SK-N-SH (cell line): ENCODE measurements around the gene CLMP. TPM values are rescaled to one million over a fixed set of nuclear protein-coding genes. Genes with fewer than 3 reads are reported as not detected.
A peak's percentile ranks its signal among the peaks of the same experiment; 100 is the strongest.
"Not testable (repeated sequence)": the region's sequence is repeated elsewhere in the genome, so short reads cannot be mapped to it uniquely, and the experiment has no call there.

ENCODE experiments used
- CTCF ChIA-PET: fragments of 300-600, 350-600 bp; formaldehyde crosslinking; extraction: SDS; loops from one replicate; lab custom pipeline; 2021; lab: Yijun Ruan, JAX
- POLR2A ChIA-PET: fragments of 350-600 bp; sonication (Branson Sonifier 250); formaldehyde crosslinking; extraction: SDS; loops from one replicate; lab custom pipeline; 2020; ENCODE audit warnings: antibody characterized with exemption, inconsistent platforms; lab: Yijun Ruan, JAX
- DNase-seq: peaks from one replicate; pipeline ENCODE4 v3.0.0; 2012
- H2AFZ ChIP-seq: fragments of 200-600 bp; sonication (generic); 2 replicates; pipeline ENCODE4 v1.8.1; 2016; ENCODE audit warnings: antibody characterized with exemption, mild to moderate bottlenecking, low read depth
- H3F3A ChIP-seq: fragments of 200-600 bp; sonication (generic); replicated peaks from 2 replicates; pipeline ENCODE3; 2016; ENCODE audit warnings: antibody characterized with exemption, mild to moderate bottlenecking; ENCODE audit not compliant: insufficient read depth
- H3K27ac ChIP-seq, 2 experiments: fragments of 200-500 bp in 1 of 2; fragments of 200-600 bp in 1 of 2; sonication (Bioruptor generic) in 1 of 2; sonication (generic), shearing (Covaris generic) in 1 of 2; 2 replicates each; pipeline versions ENCODE4 v1.5.1 to v1.6.1; 2014 to 2016; ENCODE audit warnings: low read depth in 2 of 2, inconsistent platforms in 1 of 2, low read length in 1 of 2, mild to moderate bottlenecking in 1 of 2, mixed read lengths in 1 of 2
- H3K27me3 ChIP-seq: fragments of 200-600 bp; sonication (generic), shearing (Covaris generic); 2 replicates; pipeline ENCODE4 v1.6.1; 2016; ENCODE audit warnings: mixed run types; ENCODE audit not compliant: insufficient read depth
- H3K36me3 ChIP-seq, 2 experiments: fragments of 200-500 bp in 1 of 2; fragments of 200-600 bp in 1 of 2; sonication (Bioruptor generic) in 1 of 2; sonication (generic) in 1 of 2; replicated peaks in 1 of 2; 2 replicates each; pipeline versions ENCODE3 to v1.5.1; 2014 to 2016; ENCODE audit warnings: low read length in 1 of 2, mild to moderate bottlenecking in 1 of 2; ENCODE audit not compliant: insufficient read depth in 2 of 2, control insufficient read depth in 1 of 2
- H3K4me1 ChIP-seq, 2 experiments: fragments of 200-500 bp in 1 of 2; fragments of 200-600 bp in 1 of 2; sonication (Bioruptor generic) in 1 of 2; sonication (generic), shearing (Covaris generic) in 1 of 2; 2 replicates each; pipeline versions ENCODE4 v1.5.1 to v1.6.1; 2014 to 2016; ENCODE audit warnings: low read depth in 1 of 2, low read length in 1 of 2, mixed run types in 1 of 2; ENCODE audit not compliant: insufficient read depth in 2 of 2, control insufficient read depth in 1 of 2
- H3K4me2 ChIP-seq: fragments of 200-600 bp; sonication (generic), shearing (Covaris generic); 2 replicates; pipeline ENCODE4 v1.6.1; 2017; ENCODE audit warnings: mixed run types
- H3K4me3 ChIP-seq, 2 experiments: fragments of 200-500 bp in 1 of 2; fragments of 200-600 bp in 1 of 2; sonication (Bioruptor generic) in 1 of 2; sonication (generic), shearing (Covaris generic) in 1 of 2; 2 replicates each; pipeline versions ENCODE4 v1.5.1 to v1.8.1; 2014 to 2016; ENCODE audit warnings: low read depth in 2 of 2, inconsistent platforms in 1 of 2, low read length in 1 of 2, mild to moderate bottlenecking in 1 of 2, mixed read lengths in 1 of 2, moderate library complexity in 1 of 2
- H3K79me2 ChIP-seq: fragments of 200-600 bp; sonication (generic); 2 replicates; pipeline ENCODE4 v1.8.1; 2017; ENCODE audit warnings: mild to moderate bottlenecking; ENCODE audit not compliant: insufficient read depth
- H3K9ac ChIP-seq: fragments of 200-600 bp; sonication (generic); 2 replicates; pipeline ENCODE4 v1.6.1; 2017; ENCODE audit warnings: mixed run types
- H3K9me2 ChIP-seq: fragments of 200-600 bp; sonication (generic); 2 replicates; pipeline ENCODE4 v1.6.1; 2017; ENCODE audit warnings: mixed run types
- H3K9me3 ChIP-seq: fragments of 200-600 bp; sonication (generic); 2 replicates; pipeline ENCODE4 v1.6.1; 2017; ENCODE audit warnings: mixed run types, mild to moderate bottlenecking, moderate library complexity
- H4K20me1 ChIP-seq: fragments of 200-600 bp; sonication (generic); 2 replicates; pipeline ENCODE4 v1.6.1; 2017; ENCODE audit warnings: mild to moderate bottlenecking, mixed run types; ENCODE audit not compliant: insufficient read depth
- CHD2 ChIP-seq: fragments of 150-350 bp; IDR thresholded peaks from 2 replicates; pipeline ENCODE4 v1.6.1; 2018; ENCODE audit warnings: low read length; ENCODE audit not compliant: partially characterized antibody
- EP300 ChIP-seq, 2 experiments: IDR thresholded peaks; 2 replicates each; pipeline versions ENCODE4 v1.4.0 to v1.6.1; 2012; ENCODE audit warnings: borderline replicate concordance in 1 of 2, low read depth in 1 of 2, low read length in 1 of 2
- MEF2A ChIP-seq: IDR thresholded peaks from 2 replicates; pipeline ENCODE4 v1.4.0; 2012; ENCODE audit warnings: low read depth, borderline replicate concordance
- MXI1 ChIP-seq: IDR thresholded peaks from 2 replicates; pipeline ENCODE4 v1.6.1; 2012; ENCODE audit warnings: mild to moderate bottlenecking, low read depth, low read length, improper control_type of control experiment
- NRF1 ChIP-seq: IDR thresholded peaks from 2 replicates; pipeline ENCODE4 v1.6.1; 2012; ENCODE audit warnings: low read depth, mild to moderate bottlenecking, low read length
- SIN3A ChIP-seq: IDR thresholded peaks from 2 replicates; pipeline ENCODE4 v1.6.1; 2012; ENCODE audit warnings: low read depth, mild to moderate bottlenecking, low read length, moderate library complexity, borderline replicate concordance
- SMC3 ChIP-seq: IDR thresholded peaks from 2 replicates; pipeline ENCODE4 v1.6.1; 2012; ENCODE audit warnings: low read depth, low read length, improper control_type of control experiment
- TAF1 ChIP-seq: IDR thresholded peaks from 2 replicates; pipeline ENCODE4 v1.6.1; 2012; ENCODE audit warnings: low read depth, mild to moderate bottlenecking, low read length, moderate library complexity, borderline replicate concordance
- USF1 ChIP-seq: IDR thresholded peaks from 2 replicates; pipeline ENCODE4 v1.4.0; 2012; ENCODE audit warnings: low read depth, borderline replicate concordance
- WGBS: methylation state at CpG from one replicate; pipeline ENCODE4 v1.1.6; 2017; ENCODE audit warnings: low lambda C conversion rate; 5-methylcytosine and 5-hydroxymethylcytosine counted together
- polyA plus RNA-seq, 3 experiments: library from polyadenylated mRNA; depleted of rRNA; stranded (reverse); fragments of >200 nt; gene quantifications; 2 replicates each; pipeline ENCODE4 v1.2.3, GENCODE V29; 2012

The CLMP gene
- polyA plus RNA-seq, 1 of the 3 experiments (the other 2 are of a cell fraction) = 61.9 TPM

- Histone ChIP-seq H3K9ac (no peak overlapping the region), H3K4me1 (peaks cover 13 to 17% of the 10 kb centered on the region in 2 experiments; a peak in 2 of 4 replicates), H3K36me3 (no peaks in the 10 kb centered on the region), H3K27me3 (no peaks in the 10 kb centered on the region), H2AFZ (no peak overlapping the region), H3K9me2 (no peaks in the 10 kb centered on the region), H3K9me3 (no peaks in the 10 kb centered on the region), H3K79me2 (no peaks in the 10 kb centered on the region), H3K4me3 (no peak overlapping the region), H4K20me1 (no peaks in the 10 kb centered on the region), H3K27ac (no peak overlapping the region), H3K4me2 (no peak overlapping the region), H3F3A (peaks cover 2% of the 10 kb centered on the region)
- DNase-seq = no peak
- CTCF ChIA-PET = interaction anchor here (2.3 to 3.8 kb wide), 2 partner anchors 37 to 98 kb away, joined by 8 to 16 read pairs; no protein-coding TSS in a partner anchor
- WGBS = 91% methylated on average over 4 of the region's 4 CpGs
- POLR2A ChIA-PET = no interaction called here
- TF ChIP-seq NRF1 (no peak), EP300 (IDR thresholded peaks at IDR 0.05; ENCODE audit: borderline replicate concordance in 1 of 2, low read depth in 1 of 2, low read length in 1 of 2) (no peak), SMC3 (no peak)
Measured at GRCh38 chr11:123209591-123209990, 14.5 kb upstream of the CLMP start.

GRCh38 chr11:123206791-123207434 lies 11.9 kb upstream of the CLMP start:
- H2AFZ ChIP-seq = no peak overlapping the region
- no peak overlapping the region for H3K4me2 ChIP-seq
- no peaks in the 10 kb centered on the region for H3K27me3 ChIP-seq
- H4K20me1 ChIP-seq = no peaks in the 10 kb centered on the region
- H3K4me1 ChIP-seq = peaks cover 21 to 38% of the 10 kb centered on the region in 2 experiments
- TF ChIP-seq MXI1 = no peak
- TF ChIP-seq USF1 = no peak
- no peak for TF ChIP-seq TAF1
- TF ChIP-seq MEF2A = no peak
- no peak for TF ChIP-seq CHD2
- no peak for TF ChIP-seq SIN3A
- no peaks in the 10 kb centered on the region for H3K36me3 ChIP-seq
- no peak for DNase-seq
- H3K27ac ChIP-seq = peak overlapping the region; percentile 6 to 15; a peak in 1 of 4 replicates
- H3F3A ChIP-seq = peaks cover 9% of the 10 kb centered on the region
- 80% methylated on average over 9 of the region's 10 CpGs for WGBS
- H3K9ac ChIP-seq = no peak overlapping the region
- H3K9me2 ChIP-seq = no peaks in the 10 kb centered on the region
- H3K9me3 ChIP-seq = no peaks in the 10 kb centered on the region
- no peak overlapping the region for H3K4me3 ChIP-seq
- H3K79me2 ChIP-seq = no peaks in the 10 kb centered on the region
- POLR2A ChIA-PET = no interaction called here
- CTCF ChIA-PET = interaction anchor here (1.0 to 1.7 kb wide), 5 partner anchors 27 to 104 kb away, joined by 3 to 9 read pairs (median 3); no protein-coding TSS in a partner anchor

GRCh38 chr11:123206055-123206454 lies 11.0 kb upstream of the CLMP start:
- H3K9me2 ChIP-seq, H3K9me3 ChIP-seq, H3K27me3 ChIP-seq, H4K20me1 ChIP-seq, H3K36me3 ChIP-seq, H2AFZ ChIP-seq, H3F3A ChIP-seq, H3K79me2 ChIP-seq, POLR2A ChIA-PET, DNase-seq, H3K4me2 ChIP-seq, H3K4me3 ChIP-seq, H3K9ac ChIP-seq: not testable (repeated sequence)
- WGBS = 90% methylated on average over 7 of the region's 7 CpGs
- H3K4me1 ChIP-seq = peaks cover 26 to 37% of the 10 kb centered on the region in 2 experiments
- peak overlapping the region; percentile 7 to 15; a peak in 2 of 4 replicates for H3K27ac ChIP-seq
- CTCF ChIA-PET = interaction anchor here (1.0 to 1.7 kb wide), 5 partner anchors 28 to 103 kb away, joined by 3 to 9 read pairs (median 3); no protein-coding TSS in a partner anchor
